ENCODE measurements around the gene RASSF9.

The RASSF9 gene

DNA sequence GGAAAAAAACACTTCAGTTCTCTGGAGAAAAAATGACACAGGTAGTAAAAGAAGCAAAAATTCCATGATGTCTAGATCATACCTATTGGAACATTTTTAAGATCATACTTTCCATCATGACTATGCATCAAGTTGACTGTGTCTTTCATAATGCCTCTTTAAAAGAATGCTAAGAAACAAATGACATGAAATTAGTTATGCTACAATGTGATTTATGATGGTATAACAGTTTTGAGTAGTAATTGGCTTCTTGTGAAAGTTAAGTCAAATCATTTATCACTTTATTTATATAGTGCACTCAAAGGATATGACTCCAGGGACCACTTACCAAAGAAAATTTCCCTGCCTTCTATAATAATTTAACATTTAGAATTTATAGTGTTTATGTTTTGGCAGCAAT, 28.5 kb downstream of the RASSF9 start:
- DNase-seq (ENCODE audit: low read depth), result no peak
- no peak overlapping the region for H3K4me3 ChIP-seq (ENCODE audit: low read depth, low read length)
- TF ChIP-seq, protein P1, sequence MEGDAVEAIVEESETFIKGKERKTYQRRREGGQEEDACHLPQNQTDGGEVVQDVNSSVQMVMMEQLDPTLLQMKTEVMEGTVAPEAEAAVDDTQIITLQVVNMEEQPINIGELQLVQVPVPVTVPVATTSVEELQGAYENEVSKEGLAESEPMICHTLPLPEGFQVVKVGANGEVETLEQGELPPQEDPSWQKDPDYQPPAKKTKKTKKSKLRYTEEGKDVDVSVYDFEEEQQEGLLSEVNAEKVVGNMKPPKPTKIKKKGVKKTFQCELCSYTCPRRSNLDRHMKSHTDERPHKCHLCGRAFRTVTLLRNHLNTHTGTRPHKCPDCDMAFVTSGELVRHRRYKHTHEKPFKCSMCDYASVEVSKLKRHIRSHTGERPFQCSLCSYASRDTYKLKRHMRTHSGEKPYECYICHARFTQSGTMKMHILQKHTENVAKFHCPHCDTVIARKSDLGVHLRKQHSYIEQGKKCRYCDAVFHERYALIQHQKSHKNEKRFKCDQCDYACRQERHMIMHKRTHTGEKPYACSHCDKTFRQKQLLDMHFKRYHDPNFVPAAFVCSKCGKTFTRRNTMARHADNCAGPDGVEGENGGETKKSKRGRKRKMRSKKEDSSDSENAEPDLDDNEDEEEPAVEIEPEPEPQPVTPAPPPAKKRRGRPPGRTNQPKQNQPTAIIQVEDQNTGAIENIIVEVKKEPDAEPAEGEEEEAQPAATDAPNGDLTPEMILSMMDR (IDR thresholded peaks at IDR 0.05; ENCODE audit: control insufficient read depth, extremely low read depth, insufficient read depth), result no peak

DNA sequence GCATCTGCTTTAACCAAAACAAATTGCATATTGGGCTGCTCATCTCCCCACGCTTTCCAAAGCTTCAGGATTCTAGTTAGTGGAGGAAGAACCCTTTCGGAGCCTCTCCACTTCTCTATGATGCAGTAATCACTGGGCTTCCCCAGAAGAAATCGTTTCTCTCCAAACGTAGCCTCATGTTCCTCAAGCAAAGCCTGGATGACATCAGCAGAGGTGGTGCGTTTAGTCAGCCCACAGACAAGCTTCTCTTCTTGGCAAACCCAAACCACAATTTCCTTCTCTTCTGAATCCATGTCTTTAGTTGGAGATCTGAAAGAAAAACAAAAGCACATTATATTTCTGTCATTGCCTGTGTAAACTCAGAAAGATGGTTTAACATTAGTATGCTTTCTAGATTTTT, 30.6 kb downstream of the RASSF9 start:
- TF ChIP-seq, protein P1 (IDR thresholded peaks at IDR 0.05; ENCODE audit: control insufficient read depth, extremely low read depth, insufficient read depth), result no peak
- DNase-seq (ENCODE audit: low read depth), result no peak
- H3K4me3 ChIP-seq (ENCODE audit: low read depth, low read length), result no peak overlapping the region

DNA sequence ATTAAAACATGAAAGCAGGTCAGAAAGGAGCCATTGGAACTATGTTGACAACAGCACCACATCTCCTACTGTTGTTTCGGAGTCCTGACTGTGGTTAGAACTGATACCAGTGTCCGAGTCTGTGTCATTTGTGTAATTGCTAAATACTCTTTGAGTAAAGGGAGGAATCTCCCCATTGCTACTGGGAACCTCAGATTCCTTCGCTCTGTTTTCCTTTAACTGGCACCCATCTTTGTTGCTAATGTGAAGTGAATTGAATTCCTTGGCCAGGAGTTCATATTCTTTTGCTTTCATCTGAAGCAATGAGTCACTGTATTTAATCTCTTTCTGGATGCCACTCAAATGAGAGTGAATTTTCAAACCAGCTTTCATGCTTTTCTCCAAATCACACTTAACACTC, 31.5 kb downstream of the RASSF9 start:
- DNase-seq (ENCODE audit: low read depth), result no peak
- H3K4me3 ChIP-seq (ENCODE audit: low read depth, low read length), result no peak overlapping the region
- TF ChIP-seq, protein P1 (IDR thresholded peaks at IDR 0.05; ENCODE audit: control insufficient read depth, extremely low read depth, insufficient read depth), result no peak

DNA sequence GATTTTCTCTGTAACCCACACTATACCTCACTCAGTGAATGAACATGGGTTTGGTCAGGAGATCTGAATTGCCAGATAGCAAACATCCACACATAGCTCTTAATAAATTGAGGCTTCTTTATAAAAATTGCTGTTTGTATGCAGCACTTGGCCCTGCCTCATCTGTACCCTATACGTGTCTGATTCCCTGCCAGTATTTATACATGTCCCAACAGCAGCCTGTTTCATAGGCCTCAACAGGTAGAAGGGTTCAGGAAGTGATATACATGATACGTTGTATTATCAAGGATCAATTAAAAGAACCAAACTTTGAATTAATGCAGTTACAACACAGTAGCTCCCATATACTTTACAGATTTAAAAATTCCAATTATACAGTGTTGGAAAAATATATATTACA, 32.3 kb downstream of the RASSF9 start:
- DNase-seq (ENCODE audit: low read depth), result no peak
- TF ChIP-seq, protein P1 (IDR thresholded peaks at IDR 0.05; ENCODE audit: control insufficient read depth, extremely low read depth, insufficient read depth), result no peak
- H3K4me3 ChIP-seq (ENCODE audit: low read depth, low read length), result no peak overlapping the region

DNA sequence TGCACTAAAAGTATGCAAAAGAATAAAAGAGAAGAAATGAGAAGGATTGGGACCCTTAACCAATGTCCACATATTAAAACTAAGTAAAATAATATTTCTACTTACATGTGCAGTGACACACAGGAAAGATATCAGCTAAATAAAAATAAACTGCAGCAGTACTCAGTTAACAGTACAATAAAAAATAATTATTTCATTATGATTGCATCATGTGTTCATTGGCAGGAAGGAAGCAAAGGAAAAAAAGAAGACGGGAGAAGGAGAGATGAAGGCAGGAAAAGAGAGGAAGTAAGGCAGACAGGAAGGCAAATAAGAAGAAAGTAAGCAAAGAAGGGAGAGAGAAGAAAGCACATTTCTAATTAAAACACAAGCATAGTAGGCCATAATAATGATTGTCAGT, 33.0 kb downstream of the RASSF9 start:
- TF ChIP-seq, protein P1 (IDR thresholded peaks at IDR 0.05; ENCODE audit: control insufficient read depth, extremely low read depth, insufficient read depth), result no peak
- no peak for DNase-seq (ENCODE audit: low read depth)
- no peak overlapping the region for H3K4me3 ChIP-seq (ENCODE audit: low read depth, low read length)

DNA sequence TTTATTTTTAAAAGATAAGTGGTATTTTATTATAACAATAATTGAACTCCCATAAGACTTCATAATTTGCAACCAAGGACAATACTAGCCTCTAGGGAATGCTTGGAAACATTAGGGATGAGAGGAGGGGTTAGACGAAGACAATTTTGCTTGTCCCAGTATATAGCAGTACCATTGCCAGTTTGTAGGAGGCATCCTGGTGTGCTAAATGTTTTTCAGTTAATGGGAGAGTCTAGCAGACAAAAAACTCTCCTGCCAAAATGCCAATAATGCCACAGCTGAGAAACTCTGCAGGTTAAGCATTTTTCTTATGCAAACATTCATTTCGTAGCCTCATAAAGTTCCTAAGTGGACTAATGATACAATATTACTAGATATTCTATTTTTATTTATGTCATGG, 38.1 kb downstream of the RASSF9 start:
- no peak overlapping the region for H3K4me3 ChIP-seq (ENCODE audit: low read depth, low read length)
- TF ChIP-seq, protein P1 (IDR thresholded peaks at IDR 0.05; ENCODE audit: control insufficient read depth, extremely low read depth, insufficient read depth), result no peak
- no peak for DNase-seq (ENCODE audit: low read depth)

DNA sequence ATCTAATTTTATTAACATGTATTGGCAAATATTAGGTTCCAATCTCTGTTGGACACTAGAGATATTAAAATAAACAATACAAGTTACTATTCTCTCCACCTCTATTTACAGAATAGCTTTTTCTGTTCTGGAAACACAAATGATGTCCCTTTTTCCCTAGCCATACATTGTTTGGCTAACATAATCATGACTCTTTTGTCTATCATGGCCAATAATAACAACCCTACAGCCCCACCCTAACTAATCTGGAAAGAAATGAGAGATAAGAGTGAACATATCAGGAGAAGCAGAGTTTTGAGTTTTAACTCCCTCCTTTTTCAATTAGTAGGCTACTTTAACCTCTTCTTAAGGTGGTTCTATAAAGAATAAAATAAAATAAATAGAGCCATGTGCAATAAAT, 40.2 kb downstream of the RASSF9 start:
- TF ChIP-seq, protein P1 (IDR thresholded peaks at IDR 0.05; ENCODE audit: control insufficient read depth, extremely low read depth, insufficient read depth), result no peak
- no peak overlapping the region for H3K4me3 ChIP-seq (ENCODE audit: low read depth, low read length)

More for the DNA sequence above, 40.2 kb downstream of the RASSF9 start:
- DNase-seq (ENCODE audit: low read depth), result no peak

All from LNCaP clone FGC (cell line).